PC-3 (cell line): ENCODE results near the gene STAT5A. TPM values are rescaled to one million over a fixed set of nuclear protein-coding genes. Genes with fewer than 3 reads are reported as not detected.
"Not testable (repeated sequence)": the region's sequence is repeated elsewhere in the genome, so short reads cannot be mapped to it uniquely, and the experiment has no call there.

ENCODE experiments used
- ATAC-seq: fragments of 200-7000 bp; cut with Tn5 transposase; 2 replicates; pipeline ENCODE4 v1.9.1; 2020; ENCODE audit warnings: mild to moderate bottlenecking, moderate library complexity
- BruUV-seq: library from RNA; stranded (reverse); fragments of 400-500 nt; replicated peaks from 2 replicates; lab custom pipeline; 2021; lab: Mats Ljungman, UMichigan
- CTCF ChIA-PET: fragments of 300-600 bp; sonication (Branson Sonifier 250); formaldehyde crosslinking; loops from one replicate; lab custom pipeline; 2022; ENCODE audit warnings: antibody characterized with exemption; lab: Charles Lee
- POLR2A ChIA-PET: fragments of 300-600 bp; sonication (Branson Sonifier 250); formaldehyde crosslinking; loops from one replicate; lab custom pipeline; 2022; ENCODE audit warnings: antibody characterized with exemption; ENCODE audit not compliant: unreplicated experiment; lab: Charles Lee
- DNase-seq: peaks from one replicate; pipeline ENCODE4 v3.0.0-alpha.2; 2015
- H2AFZ ChIP-seq: fragments of 300-600 bp; sonication (generic); 2 replicates; pipeline ENCODE4 v1.6.0; 2016; ENCODE audit warnings: antibody characterized with exemption, low read length
- H3F3A ChIP-seq: fragments of 300-600 bp; sonication (generic); one replicate; pipeline ENCODE4 v1.6.0; 2017; ENCODE audit warnings: antibody characterized with exemption, low read length, control low read depth, mild to moderate bottlenecking; ENCODE audit not compliant: unreplicated experiment
- H3K27ac ChIP-seq: fragments of 300-600 bp; sonication (generic); 2 replicates; pipeline ENCODE4 v1.5.1; 2016; ENCODE audit warnings: mild to moderate bottlenecking, low read length
- H3K27me3 ChIP-seq: fragments of 300-600 bp; sonication (generic); 2 replicates; pipeline ENCODE4 v1.6.1; 2016; ENCODE audit warnings: low read length, mixed read lengths
- H3K36me3 ChIP-seq: fragments of 300-600 bp; sonication (generic); 2 replicates; pipeline ENCODE4 v1.6.1; 2016; ENCODE audit warnings: low read depth, mixed run types, low read length, mixed read lengths
- H3K4me1 ChIP-seq: fragments of 300-600 bp; sonication (generic); 2 replicates; pipeline ENCODE4 v1.5.1; 2016; ENCODE audit warnings: low read length; ENCODE audit not compliant: insufficient read depth
- H3K4me2 ChIP-seq: fragments of 300-600 bp; sonication (generic); 2 replicates; pipeline ENCODE4 v1.6.0; 2016; ENCODE audit warnings: low read length
- H3K4me3 ChIP-seq: fragments of 300-600 bp; sonication (generic); 2 replicates; pipeline ENCODE4 v1.5.1; 2016; ENCODE audit warnings: mild to moderate bottlenecking, low read length, mixed read lengths
- H3K79me2 ChIP-seq: fragments of 300-600 bp; sonication (generic); 2 replicates; pipeline ENCODE4 v1.6.1; 2017; ENCODE audit warnings: low read length, mixed read lengths
- H3K9ac ChIP-seq: fragments of 300-600 bp; sonication (generic); 2 replicates; pipeline ENCODE4 v1.6.0; 2016; ENCODE audit warnings: mild to moderate bottlenecking, low read length
- H3K9me2 ChIP-seq: fragments of 300-600 bp; sonication (generic); replicated peaks from 2 replicates; pipeline ENCODE4 v1.6.1; 2016; ENCODE audit warnings: mixed run types, low read length, mixed read lengths
- H3K9me3 ChIP-seq: fragments of 300-600 bp; sonication (generic); 2 replicates; pipeline ENCODE4 v1.6.1; 2016; ENCODE audit warnings: low read length, mixed read lengths
- H4K20me1 ChIP-seq: fragments of 300-600 bp; sonication (generic); 2 replicates; pipeline ENCODE4 v1.6.1; 2016; ENCODE audit warnings: low read length, mixed read lengths
- CTCF ChIP-seq: fragments of 300-600 bp; sonication (generic); conservative IDR thresholded peaks from 2 replicates; pipeline ENCODE4 v1.5.1; 2017; ENCODE audit warnings: antibody characterized with exemption, low read depth, mild to moderate bottlenecking, low read length
- EZH2 ChIP-seq: fragments of 300-600 bp; sonication (generic); IDR thresholded peaks from one replicate; pipeline ENCODE4 v1.6.1; 2017; ENCODE audit warnings: antibody characterized with exemption, mild to moderate bottlenecking, low read length; ENCODE audit not compliant: unreplicated experiment
- EZH2phosphoT487 ChIP-seq: fragments of 300-600 bp; sonication (generic); IDR thresholded peaks from 2 replicates; pipeline ENCODE4 v1.6.1; 2018; ENCODE audit warnings: mild to moderate bottlenecking, antibody characterized with exemption, low read length, borderline replicate concordance
- intact Hi-C: fragments of 100-400 bp; cut with micrococcal nuclease; formaldehyde crosslinking; loops from 2 replicates; pipeline ENCODE4 v1.9.0; 2023
- total RNA-seq: library from RNA; depleted of rRNA; stranded (reverse); fragments of >200 nt; gene quantifications from 2 replicates; pipeline ENCODE4 v1.2.3, GENCODE V29; 2014

STAT5A gene
- total RNA-seq, 1 experiment from 2014 or later, result not detected

GRCh38 chr17:42316755-42317154, 28.5 kb downstream of the STAT5A start:
- intact Hi-C loops, result no loop called here

GRCh38 chr17:42317266-42317845, 29.1 kb downstream of the STAT5A start:
- Histone ChIP-seq H3K9me3 (no peaks in the 10 kb centered on the region), H3K27ac (no peak overlapping the region), H3K9ac (no peak overlapping the region), H3K4me3 (no peak overlapping the region), H4K20me1 (no peaks in the 10 kb centered on the region), H3F3A (no peaks in the 10 kb centered on the region), H2AFZ (no peak overlapping the region), H3K4me1 (no peaks in the 10 kb centered on the region), H3K36me3 (no peaks in the 10 kb centered on the region), H3K79me2 (no peaks in the 10 kb centered on the region), H3K4me2 (no peak overlapping the region), H3K9me2 (no peaks in the 10 kb centered on the region), H3K27me3 (no peaks in the 10 kb centered on the region)
- TF ChIP-seq EZH2 (no peak), CTCF (no peak), EZH2phosphoT487 (no peak)
- DNase-seq (no peak), ATAC-seq (no peak)
- intact Hi-C loops, result no loop called here
- BruUV-seq, result no TSS peak
- ChIA-PET CTCF (no interaction called here), POLR2A (no interaction called here)

More at GRCh38 chr17:42316755-42317154, 28.5 kb downstream of the STAT5A start:
- Histone ChIP-seq H3K9me2 (no peaks in the 10 kb centered on the region), H4K20me1 (no peaks in the 10 kb centered on the region), H3K4me2 (no peak overlapping the region), H3K36me3 (no peaks in the 10 kb centered on the region), H3K4me1 (no peaks in the 10 kb centered on the region), H3F3A (no peaks in the 10 kb centered on the region), H3K9ac (no peak overlapping the region), H3K27me3 (no peaks in the 10 kb centered on the region), H3K79me2 (no peaks in the 10 kb centered on the region), H3K4me3 (no peak overlapping the region), H2AFZ (no peak overlapping the region), H3K9me3 (no peaks in the 10 kb centered on the region), H3K27ac (no peak overlapping the region)
- ATAC-seq (no peak), DNase-seq (no peak)
- CTCF ChIA-PET, result no interaction called here
- POLR2A ChIA-PET, result no interaction called here
- TF ChIP-seq EZH2, result no peak
- TF ChIP-seq CTCF, result no peak
- no peak for TF ChIP-seq EZH2phosphoT487
- BruUV-seq, result no TSS peak

GRCh38 chr17:42317967-42318366, 29.7 kb downstream of the STAT5A start:
- H3K27me3 ChIP-seq, H3K9me3 ChIP-seq, H3K36me3 ChIP-seq, H3K4me3 ChIP-seq, H3K4me2 ChIP-seq, POLR2A ChIA-PET, H3F3A ChIP-seq, H3K79me2 ChIP-seq, H4K20me1 ChIP-seq, ATAC-seq, CTCF ChIA-PET, H3K27ac ChIP-seq, BruUV-seq, DNase-seq, H3K9me2 ChIP-seq, intact Hi-C loops, H2AFZ ChIP-seq, H3K4me1 ChIP-seq, H3K9ac ChIP-seq: not testable (repeated sequence)
